ENCODE measurements around the gene CACNA1D. TPM values are rescaled to one million over a fixed set of nuclear protein-coding genes. Genes with fewer than 3 reads are reported as not detected.

CACNA1D gene
- total RNA-seq, 1 experiment from 2014 or later: not detected

DNA sequence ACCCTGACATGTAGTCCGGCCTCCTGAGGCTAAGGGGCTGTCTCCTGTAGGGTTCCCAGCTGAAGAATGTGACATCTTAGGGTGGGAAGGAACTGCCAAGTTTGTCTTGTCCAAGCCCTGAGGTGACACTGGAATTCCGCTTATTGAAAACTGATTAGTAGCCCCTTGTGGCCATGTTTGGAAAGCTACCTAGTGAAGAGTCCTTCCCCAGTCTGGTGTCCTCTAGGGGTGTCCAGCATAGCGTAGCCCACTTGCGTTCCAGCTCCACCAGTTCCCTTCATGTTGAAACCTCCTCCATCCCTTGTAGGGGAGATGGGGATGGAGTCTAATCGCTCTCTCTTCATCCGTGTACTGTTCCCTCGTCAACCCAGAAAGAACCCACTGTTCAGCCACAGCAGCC is 272.3 kb downstream of the CACNA1D start:
- no peaks in the 10 kb centered on the region for H3K36me3 ChIP-seq (ENCODE audit: insufficient read depth, low read length)
- no peaks in the 10 kb centered on the region for H3K79me2 ChIP-seq (ENCODE audit: low read length)
- no peaks in the 10 kb centered on the region for H4K20me1 ChIP-seq (ENCODE audit: insufficient read depth, low read depth, low read length)
- no peak overlapping the region for H3K27ac ChIP-seq (ENCODE audit: low read length)
- H2AFZ ChIP-seq (ENCODE audit: low read length): no peak overlapping the region
- H3K27me3 ChIP-seq (ENCODE audit: low read length): no peaks in the 10 kb centered on the region
- H3K4me1 ChIP-seq (ENCODE audit: low read length): peaks cover 9% of the 10 kb centered on the region
- no peak overlapping the region for H3K9ac ChIP-seq (ENCODE audit: low read length)
- DNase-seq: no peak
- no peaks in the 10 kb centered on the region for H3K9me3 ChIP-seq (ENCODE audit: low read length)
- H3K4me3 ChIP-seq (ENCODE audit: low read length): no peak overlapping the region
- H3K4me2 ChIP-seq (ENCODE audit: low read depth, low read length, poor library complexity, severe bottlenecking): no peak overlapping the region
- no peaks in the 10 kb centered on the region for H3K9me2 ChIP-seq (replicated peaks; ENCODE audit: insufficient read depth, low read length)

DNA sequence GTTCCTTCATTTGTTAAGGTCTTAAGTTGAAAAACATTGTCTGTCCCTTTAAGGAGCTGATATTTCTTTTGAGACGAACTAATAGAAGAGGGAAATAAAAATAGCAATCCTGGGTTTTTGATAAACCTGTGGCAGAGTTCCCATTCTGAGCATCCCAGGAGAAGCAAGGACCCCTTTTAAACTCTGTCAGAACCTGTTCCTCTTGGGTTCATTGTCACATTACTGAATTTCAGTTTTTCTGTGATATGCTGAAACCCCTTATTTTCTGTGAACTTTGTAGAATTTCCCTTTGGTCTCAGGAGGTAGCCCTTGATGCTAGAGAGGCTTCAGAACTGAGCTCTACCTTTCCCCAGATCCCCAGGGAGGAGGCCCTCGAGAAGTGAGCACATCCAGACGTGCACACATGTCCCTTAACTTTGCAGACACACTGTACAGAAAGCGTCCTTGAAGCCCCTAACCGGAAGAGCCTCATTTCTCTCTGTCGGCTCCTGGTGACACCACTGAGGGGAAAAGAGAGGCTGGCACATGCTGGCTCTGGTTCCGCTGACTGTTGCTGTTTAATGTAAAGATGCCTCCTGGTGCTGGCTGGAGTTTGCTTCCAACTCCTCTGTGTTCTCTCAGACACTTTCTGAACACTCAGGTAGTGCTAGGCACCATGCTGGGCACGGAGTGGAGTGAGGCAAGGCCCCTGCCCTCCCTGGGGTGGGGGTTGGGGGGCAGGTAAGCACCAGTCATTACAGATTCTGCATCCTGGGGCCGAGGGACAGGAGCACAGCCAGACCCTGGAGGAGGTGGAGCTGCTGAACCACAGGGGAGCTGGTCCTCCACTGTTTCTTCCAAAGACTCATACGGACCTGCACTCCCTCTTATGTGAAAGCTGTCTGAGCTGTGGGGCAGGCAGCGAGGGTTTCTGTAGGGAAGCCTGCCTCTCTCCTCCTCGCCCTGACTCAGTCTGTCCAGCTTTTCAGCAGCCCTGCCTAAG is 274.4 kb downstream of the CACNA1D start:
- Histone ChIP-seq H3K36me3 (ENCODE audit: insufficient read depth, low read length) (no peaks in the 10 kb centered on the region), H3K4me3 (ENCODE audit: low read length) (no peak overlapping the region), H3K9me2 (replicated peaks; ENCODE audit: insufficient read depth, low read length) (no peaks in the 10 kb centered on the region), H3K27ac (ENCODE audit: low read length) (no peak overlapping the region), H4K20me1 (ENCODE audit: insufficient read depth, low read depth, low read length) (no peaks in the 10 kb centered on the region), H3K9me3 (ENCODE audit: low read length) (no peaks in the 10 kb centered on the region), H3K79me2 (ENCODE audit: low read length) (no peaks in the 10 kb centered on the region), H3K4me2 (ENCODE audit: low read depth, low read length, poor library complexity, severe bottlenecking) (no peak overlapping the region), H3K9ac (ENCODE audit: low read length) (no peak overlapping the region), H3K4me1 (ENCODE audit: low read length) (peaks cover 10% of the 10 kb centered on the region), H2AFZ (ENCODE audit: low read length) (peak overlapping the region; percentile 1; the same call in 1 of the 2 replicates), H3K27me3 (ENCODE audit: low read length) (no peaks in the 10 kb centered on the region)
- DNase-seq: no peak

DNA sequence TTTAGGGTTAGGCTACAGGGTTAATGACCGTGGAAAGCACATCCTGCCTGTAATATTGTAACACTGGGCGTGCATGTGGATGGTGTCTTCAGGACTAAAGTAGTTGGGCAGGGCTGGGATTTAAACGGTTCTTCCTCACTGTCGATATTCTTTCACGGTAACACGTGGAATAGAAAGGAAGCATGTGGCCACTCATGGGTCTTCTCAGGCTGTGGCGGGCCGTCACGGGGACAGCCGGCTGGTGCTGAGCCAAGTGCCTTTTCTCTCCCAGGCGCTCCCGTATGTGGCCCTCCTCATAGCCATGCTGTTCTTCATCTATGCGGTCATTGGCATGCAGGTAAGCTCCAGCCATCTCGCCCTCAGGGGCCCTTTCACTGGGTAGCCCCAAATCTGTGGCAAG is 278.2 kb downstream of the CACNA1D start:
- DNase-seq: no peak
- Histone ChIP-seq H3K4me3 (ENCODE audit: low read length) (no peak overlapping the region), H3K9ac (ENCODE audit: low read length) (no peak overlapping the region), H3K36me3 (ENCODE audit: insufficient read depth, low read length) (no peaks in the 10 kb centered on the region), H3K4me2 (ENCODE audit: low read depth, low read length, poor library complexity, severe bottlenecking) (no peak overlapping the region), H3K9me3 (ENCODE audit: low read length) (no peaks in the 10 kb centered on the region), H4K20me1 (ENCODE audit: insufficient read depth, low read depth, low read length) (no peaks in the 10 kb centered on the region), H3K79me2 (ENCODE audit: low read length) (no peaks in the 10 kb centered on the region), H3K9me2 (replicated peaks; ENCODE audit: insufficient read depth, low read length) (no peaks in the 10 kb centered on the region), H2AFZ (ENCODE audit: low read length) (no peak overlapping the region), H3K27ac (ENCODE audit: low read length) (no peak overlapping the region), H3K27me3 (ENCODE audit: low read length) (no peaks in the 10 kb centered on the region), H3K4me1 (ENCODE audit: low read length) (peaks cover 15% of the 10 kb centered on the region)

DNA sequence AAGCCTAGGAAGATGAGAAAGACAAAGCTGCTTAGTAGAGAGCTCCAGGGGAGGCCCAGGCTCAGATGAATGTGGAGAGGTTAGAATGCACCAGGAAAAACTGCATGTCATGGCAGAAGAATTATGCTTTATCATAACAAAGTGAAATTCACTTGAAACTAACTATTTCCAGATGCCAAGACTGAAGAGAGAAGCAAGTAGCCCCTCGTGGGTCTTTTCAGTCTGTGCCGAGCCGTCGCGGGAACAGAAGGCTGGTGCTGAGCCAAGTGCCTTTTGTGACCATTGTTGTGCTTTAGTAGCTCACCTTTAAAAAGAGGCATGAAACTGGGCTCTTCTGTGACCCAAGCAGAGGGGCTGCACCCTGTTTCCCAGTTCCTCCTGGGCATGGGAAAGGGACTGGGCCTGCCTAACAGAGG is 278.6 kb downstream of the CACNA1D start:
- Histone ChIP-seq H2AFZ (ENCODE audit: low read length) (no peak overlapping the region), H3K79me2 (ENCODE audit: low read length) (no peaks in the 10 kb centered on the region), H3K4me2 (ENCODE audit: low read depth, low read length, poor library complexity, severe bottlenecking) (no peak overlapping the region), H4K20me1 (ENCODE audit: insufficient read depth, low read depth, low read length) (no peaks in the 10 kb centered on the region), H3K4me3 (ENCODE audit: low read length) (no peak overlapping the region), H3K9me3 (ENCODE audit: low read length) (no peaks in the 10 kb centered on the region), H3K27ac (ENCODE audit: low read length) (no peak overlapping the region), H3K9ac (ENCODE audit: low read length) (no peak overlapping the region), H3K4me1 (ENCODE audit: low read length) (peaks cover 15% of the 10 kb centered on the region), H3K36me3 (ENCODE audit: insufficient read depth, low read length) (no peaks in the 10 kb centered on the region), H3K27me3 (ENCODE audit: low read length) (no peaks in the 10 kb centered on the region), H3K9me2 (replicated peaks; ENCODE audit: insufficient read depth, low read length) (no peaks in the 10 kb centered on the region)
- no peak for DNase-seq

DNA sequence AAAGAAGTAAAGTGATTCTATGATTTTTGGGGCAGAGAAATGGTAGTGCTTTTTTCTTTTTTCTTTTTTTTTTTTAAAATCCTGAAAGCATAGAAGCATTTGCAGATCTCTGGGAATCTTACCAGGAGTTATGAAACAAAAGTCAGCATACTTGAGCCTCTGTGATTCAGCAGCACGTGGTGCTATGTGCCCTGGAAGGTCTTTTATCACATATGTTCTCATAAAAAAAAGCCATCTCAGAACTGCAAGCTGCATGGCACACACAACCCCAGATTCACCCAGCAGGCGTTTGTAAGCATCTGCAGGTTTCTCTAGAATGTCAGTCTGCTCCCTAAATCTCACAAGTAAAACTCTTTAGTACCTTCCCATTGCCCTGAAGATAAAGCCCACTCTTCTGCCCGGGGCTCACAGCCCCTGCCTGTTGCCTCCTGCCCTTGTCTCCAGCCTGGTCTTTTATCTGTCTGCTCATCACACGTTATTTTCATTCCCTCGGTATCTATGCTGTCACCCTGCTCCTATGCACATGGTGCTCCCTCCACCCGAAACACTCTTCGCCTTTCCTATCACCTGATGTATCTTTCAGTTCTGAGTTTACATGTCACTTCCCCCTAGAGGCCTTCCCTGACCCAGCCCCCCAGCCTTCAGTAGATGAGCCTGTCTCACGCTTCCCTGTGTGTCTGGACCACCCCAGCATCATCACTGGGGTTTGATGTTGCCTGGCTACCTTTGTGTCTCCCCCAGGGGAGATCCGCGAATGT is 279.4 kb downstream of the CACNA1D start:
- Histone ChIP-seq H3K4me3 (ENCODE audit: low read length) (no peak overlapping the region), H4K20me1 (ENCODE audit: insufficient read depth, low read depth, low read length) (no peaks in the 10 kb centered on the region), H3K27ac (ENCODE audit: low read length) (no peak overlapping the region), H3K79me2 (ENCODE audit: low read length) (no peaks in the 10 kb centered on the region), H3K9me3 (ENCODE audit: low read length) (no peaks in the 10 kb centered on the region), H3K27me3 (ENCODE audit: low read length) (no peaks in the 10 kb centered on the region), H3K9ac (ENCODE audit: low read length) (no peak overlapping the region), H3K4me2 (ENCODE audit: low read depth, low read length, poor library complexity, severe bottlenecking) (no peak overlapping the region), H3K9me2 (replicated peaks; ENCODE audit: insufficient read depth, low read length) (no peaks in the 10 kb centered on the region), H3K4me1 (ENCODE audit: low read length) (peaks cover 10% of the 10 kb centered on the region), H3K36me3 (ENCODE audit: insufficient read depth, low read length) (no peaks in the 10 kb centered on the region), H2AFZ (ENCODE audit: low read length) (no peak overlapping the region)
- no peak for DNase-seq

DNA sequence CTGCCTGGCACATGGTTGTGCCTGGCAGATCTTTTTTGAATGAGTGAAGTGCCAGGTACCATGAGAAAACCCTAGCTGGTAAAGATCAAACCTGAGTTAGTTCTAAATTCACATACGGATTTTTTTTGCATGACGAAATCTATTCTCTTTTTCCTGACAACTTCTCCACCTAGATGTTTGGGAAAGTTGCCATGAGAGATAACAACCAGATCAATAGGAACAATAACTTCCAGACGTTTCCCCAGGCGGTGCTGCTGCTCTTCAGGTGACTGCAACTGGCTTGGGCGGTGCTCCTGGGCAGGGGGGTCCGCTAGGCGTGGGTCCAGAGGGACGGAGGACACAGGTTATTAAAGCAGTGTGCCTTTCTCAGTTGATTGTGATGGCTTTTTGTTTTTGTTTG is 280.0 kb downstream of the CACNA1D start:
- no peaks in the 10 kb centered on the region for H3K27me3 ChIP-seq (ENCODE audit: low read length)
- H3K9me2 ChIP-seq (replicated peaks; ENCODE audit: insufficient read depth, low read length): no peaks in the 10 kb centered on the region
- H3K4me2 ChIP-seq (ENCODE audit: low read depth, low read length, poor library complexity, severe bottlenecking): no peak overlapping the region
- no peak overlapping the region for H2AFZ ChIP-seq (ENCODE audit: low read length)
- no peaks in the 10 kb centered on the region for H3K79me2 ChIP-seq (ENCODE audit: low read length)
- H3K36me3 ChIP-seq (ENCODE audit: insufficient read depth, low read length): no peaks in the 10 kb centered on the region
- DNase-seq: no peak
- no peaks in the 10 kb centered on the region for H4K20me1 ChIP-seq (ENCODE audit: insufficient read depth, low read depth, low read length)
- no peak overlapping the region for H3K4me3 ChIP-seq (ENCODE audit: low read length)
- no peak overlapping the region for H3K9ac ChIP-seq (ENCODE audit: low read length)
- no peaks in the 10 kb centered on the region for H3K9me3 ChIP-seq (ENCODE audit: low read length)
- peaks cover 6% of the 10 kb centered on the region; the same call in 1 of the 2 replicates for H3K4me1 ChIP-seq (ENCODE audit: low read length)
- H3K27ac ChIP-seq (ENCODE audit: low read length): no peak overlapping the region

DNA sequence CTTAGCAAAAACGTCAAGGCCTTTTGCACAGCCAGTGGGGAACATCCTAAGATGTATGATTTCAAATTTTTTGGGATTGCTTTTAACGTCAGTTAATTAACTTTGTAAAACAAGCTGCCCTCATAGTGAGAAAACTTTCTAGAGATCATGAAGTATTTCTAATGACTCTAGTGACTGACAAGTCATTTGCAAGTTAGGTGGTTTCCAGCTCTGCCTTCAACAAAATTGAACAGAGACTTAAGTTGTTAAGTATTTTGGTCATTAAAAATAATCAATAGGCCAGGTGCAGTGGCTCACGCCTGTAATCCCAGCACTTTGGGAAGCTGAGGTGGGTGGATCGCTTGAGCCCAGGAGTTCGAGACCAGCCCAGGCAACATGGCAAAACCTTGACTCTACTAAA is 280.6 kb downstream of the CACNA1D start:
- H3K4me1 ChIP-seq (ENCODE audit: low read length): peaks cover 6% of the 10 kb centered on the region; the same call in 1 of the 2 replicates
- H3K9me2 ChIP-seq (replicated peaks; ENCODE audit: insufficient read depth, low read length): no peaks in the 10 kb centered on the region
- no peak overlapping the region for H2AFZ ChIP-seq (ENCODE audit: low read length)
- H4K20me1 ChIP-seq (ENCODE audit: insufficient read depth, low read depth, low read length): no peaks in the 10 kb centered on the region
- no peaks in the 10 kb centered on the region for H3K36me3 ChIP-seq (ENCODE audit: insufficient read depth, low read length)
- H3K4me3 ChIP-seq (ENCODE audit: low read length): no peak overlapping the region
- DNase-seq: no peak
- no peak overlapping the region for H3K27ac ChIP-seq (ENCODE audit: low read length)
- H3K27me3 ChIP-seq (ENCODE audit: low read length): no peaks in the 10 kb centered on the region
- no peak overlapping the region for H3K4me2 ChIP-seq (ENCODE audit: low read depth, low read length, poor library complexity, severe bottlenecking)
- no peaks in the 10 kb centered on the region for H3K79me2 ChIP-seq (ENCODE audit: low read length)
- H3K9me3 ChIP-seq (ENCODE audit: low read length): no peaks in the 10 kb centered on the region
- H3K9ac ChIP-seq (ENCODE audit: low read length): no peak overlapping the region

DNA sequence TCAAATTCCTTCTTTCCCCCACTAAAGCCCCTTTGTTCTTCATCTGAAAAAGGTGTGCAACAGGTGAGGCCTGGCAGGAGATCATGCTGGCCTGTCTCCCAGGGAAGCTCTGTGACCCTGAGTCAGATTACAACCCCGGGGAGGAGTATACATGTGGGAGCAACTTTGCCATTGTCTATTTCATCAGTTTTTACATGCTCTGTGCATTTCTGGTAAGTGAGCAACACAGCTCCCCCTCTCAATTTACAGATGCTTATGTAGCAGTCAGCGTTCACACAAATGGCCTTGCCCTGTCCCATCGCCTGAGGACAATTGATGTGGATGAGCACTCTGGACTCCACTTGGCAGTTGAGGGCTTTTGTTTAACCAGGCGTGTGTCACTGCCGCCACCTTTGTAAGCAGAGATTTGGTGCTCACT is 281.4 kb downstream of the CACNA1D start:
- Histone ChIP-seq H3K4me2 (ENCODE audit: low read depth, low read length, poor library complexity, severe bottlenecking) (no peak overlapping the region), H3K4me3 (ENCODE audit: low read length) (no peak overlapping the region), H2AFZ (ENCODE audit: low read length) (no peak overlapping the region), H3K27me3 (ENCODE audit: low read length) (no peaks in the 10 kb centered on the region), H3K9ac (ENCODE audit: low read length) (no peak overlapping the region), H3K36me3 (ENCODE audit: insufficient read depth, low read length) (no peaks in the 10 kb centered on the region), H3K9me3 (ENCODE audit: low read length) (no peaks in the 10 kb centered on the region), H3K79me2 (ENCODE audit: low read length) (no peaks in the 10 kb centered on the region), H3K27ac (ENCODE audit: low read length) (no peak overlapping the region), H3K9me2 (replicated peaks; ENCODE audit: insufficient read depth, low read length) (no peaks in the 10 kb centered on the region), H3K4me1 (ENCODE audit: low read length) (peaks cover 6% of the 10 kb centered on the region; the same call in 1 of the 2 replicates), H4K20me1 (ENCODE audit: insufficient read depth, low read depth, low read length) (no peaks in the 10 kb centered on the region)
- no peak for DNase-seq

Measured in Karpas-422 (cell line).